Subcutaneous abdominal adipose tissue (tissue), 5 donors: Measurements from ENCODE around the gene ASF1A.

Experiments used
- H3K27ac ChIP-seq: one replicate; pipeline ENCODE4 v1.7.0; 2013; ENCODE audit warnings: low read depth, mild to moderate bottlenecking, inconsistent platforms, low read length, moderate library complexity
- H3K27me3 ChIP-seq, 5 donors: one replicate each; pipeline ENCODE4 v1.7.0; 2013; ENCODE audit warnings: low read length in 5 of 5, inconsistent platforms in 1 of 5; ENCODE audit not compliant: control insufficient read depth in 5 of 5, insufficient read depth in 4 of 5
- H3K36me3 ChIP-seq, 5 donors: one replicate each; pipeline ENCODE4 v1.7.0; 2013; ENCODE audit warnings: low read length in 5 of 5; ENCODE audit not compliant: control insufficient read depth in 5 of 5, insufficient read depth in 5 of 5
- H3K4me1 ChIP-seq, 5 donors: one replicate each; pipeline ENCODE4 v1.7.0; 2013; ENCODE audit warnings: low read length in 5 of 5, mild to moderate bottlenecking in 3 of 5, moderate library complexity in 1 of 5; ENCODE audit not compliant: control insufficient read depth in 5 of 5, insufficient read depth in 5 of 5
- H3K4me3 ChIP-seq, 5 donors: one replicate each; pipeline ENCODE4 v1.7.0; 2013; ENCODE audit warnings: low read length in 5 of 5, low read depth in 1 of 5
- H3K9ac ChIP-seq, 5 donors: one replicate each; pipeline ENCODE4 v1.7.0; 2013; ENCODE audit warnings: low read length in 5 of 5, mild to moderate bottlenecking in 4 of 5, moderate library complexity in 3 of 5
- H3K9me3 ChIP-seq, 5 donors: one replicate each; pipeline ENCODE4 v1.7.0; 2013; ENCODE audit warnings: low read length in 5 of 5; ENCODE audit not compliant: control insufficient read depth in 5 of 5
- donor health status: healthy.
- donor health status: healthy.
- donor health status: healthy.
- donor health status: healthy.
- donor health status: healthy.

ASF1A gene

DNA sequence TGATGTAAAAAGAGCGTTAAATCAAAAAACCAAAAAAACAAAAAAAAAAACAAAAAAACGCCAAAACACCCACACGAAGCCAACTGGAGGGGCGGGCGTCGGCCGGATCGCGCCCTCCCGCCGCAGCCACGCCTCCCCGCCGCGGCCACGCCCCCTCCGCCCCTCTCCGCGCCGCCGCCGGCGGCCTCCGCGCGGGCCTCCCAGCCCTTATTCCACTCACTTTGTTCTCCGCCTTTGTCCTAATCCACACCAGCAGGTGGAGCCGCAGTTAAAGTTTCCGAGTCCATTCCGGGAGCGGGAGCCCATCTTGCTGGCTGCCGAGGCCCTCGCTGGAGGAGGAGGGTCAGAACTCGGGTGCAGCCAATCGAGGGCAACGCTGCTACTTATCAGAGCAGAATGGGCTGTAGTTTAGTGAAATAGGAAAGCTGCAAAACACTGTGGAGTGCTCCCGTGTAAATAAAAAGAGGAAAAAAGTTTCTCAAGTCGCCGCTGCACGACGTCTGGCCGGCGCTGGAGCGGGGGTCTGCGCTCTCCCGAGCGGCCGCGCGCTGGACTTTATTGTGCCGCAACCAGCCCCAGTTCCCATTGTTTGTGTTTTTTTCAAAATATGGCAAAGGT is at the start of gene ASF1A:
TSS of gene ASF1A (plus strand) at position 346 of the 618 bp plus-strand sequence. CDS start at position 608, 262 bp downstream.
- H3K36me3 ChIP-seq, result peaks cover 0 to 2% (median 1%) of the 10 kb centered on the region in 5 donors
- peak within 1 kb of the TSS; percentile 92 to 99 (median 95) for H3K4me3 ChIP-seq
- H3K27me3 ChIP-seq, result no peaks in the 10 kb centered on the region
- H3K9ac ChIP-seq, result peak within 1 kb of the TSS; percentile 38 to 89 (median 80)
- peak within 1 kb of the TSS; percentile 80 for H3K27ac ChIP-seq
- H3K9me3 ChIP-seq, result no peaks in the 10 kb centered on the region
- peaks cover 0 to 22% (median 19%) of the 10 kb centered on the region in 5 donors for H3K4me1 ChIP-seq

DNA sequence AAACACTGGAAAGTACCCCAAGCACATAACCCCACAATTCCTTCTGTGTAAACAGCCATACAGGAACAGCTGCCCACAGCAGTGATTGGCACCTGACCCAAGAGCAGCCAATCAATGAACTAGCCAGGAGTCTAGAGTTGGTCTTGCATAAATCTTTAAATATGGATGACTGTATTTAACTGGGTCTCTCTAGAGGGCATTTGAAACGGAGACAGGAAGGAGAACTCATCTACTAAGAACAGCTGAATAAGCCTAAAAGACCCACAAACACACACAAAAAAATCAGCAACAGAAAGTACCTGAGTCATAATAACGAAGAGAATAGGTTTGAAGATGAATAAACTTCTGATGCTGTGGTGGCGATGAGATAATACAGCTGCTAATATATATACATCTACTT is 49.0 kb upstream of the ASF1A start:
- no peak overlapping the region for H3K4me3 ChIP-seq
- H3K36me3 ChIP-seq, result no peaks in the 10 kb centered on the region
- H3K27me3 ChIP-seq, result no peaks in the 10 kb centered on the region
- no peak overlapping the region for H3K9ac ChIP-seq
- H3K4me1 ChIP-seq, result peaks cover 0 to 3% (median 0%) of the 10 kb centered on the region in 5 donors
- H3K9me3 ChIP-seq, result no peaks in the 10 kb centered on the region
- H3K27ac ChIP-seq, result no peak overlapping the region

DNA sequence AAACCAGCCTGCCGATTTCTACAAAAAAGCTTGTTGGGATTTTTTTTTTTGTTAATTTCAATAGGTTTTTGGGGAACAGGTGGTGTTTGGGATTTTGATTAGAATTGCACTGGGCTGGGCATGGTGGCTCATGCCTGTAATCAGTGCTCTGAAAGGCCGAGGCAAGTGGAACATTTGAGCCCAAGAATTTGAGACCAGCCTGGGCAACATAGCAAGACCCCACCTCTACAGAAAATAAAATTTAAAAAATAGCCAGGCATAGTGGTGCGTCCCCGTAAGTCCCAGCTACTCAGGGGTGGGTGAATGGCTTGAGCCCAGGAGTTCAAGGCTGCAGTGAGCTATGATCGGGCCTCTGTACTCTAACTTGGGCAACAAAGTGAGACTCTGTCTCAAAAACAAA is 40.5 kb upstream of the ASF1A start:
- H3K9ac ChIP-seq, result no peak overlapping the region
- no peaks in the 10 kb centered on the region for H3K9me3 ChIP-seq
- H3K4me1 ChIP-seq, result no peaks in the 10 kb centered on the region
- peaks cover 0 to 10% (median 2%) of the 10 kb centered on the region in 5 donors for H3K36me3 ChIP-seq
- no peak overlapping the region for H3K27ac ChIP-seq
- H3K27me3 ChIP-seq, result no peaks in the 10 kb centered on the region
- H3K4me3 ChIP-seq, result no peak overlapping the region

DNA sequence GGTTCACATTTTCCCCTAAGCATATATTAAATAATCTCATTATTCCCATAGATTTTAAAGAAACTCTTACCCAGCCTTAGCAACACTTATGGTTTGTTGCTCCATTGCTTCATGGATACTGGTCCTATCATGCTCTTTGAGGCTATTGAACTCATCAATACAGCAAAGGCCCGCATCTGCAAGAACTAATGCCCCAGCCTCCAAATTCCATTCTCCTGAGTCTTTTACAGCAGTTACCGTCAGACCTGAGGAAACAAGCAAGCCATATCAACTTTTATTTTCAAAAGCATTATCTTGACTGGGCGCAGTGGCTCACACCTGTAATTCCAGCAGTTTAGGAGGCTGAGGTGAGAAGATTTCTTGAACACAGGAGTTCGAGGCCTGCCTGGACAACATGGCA is 37.7 kb upstream of the ASF1A start:
- H3K9me3 ChIP-seq, result no peaks in the 10 kb centered on the region
- no peaks in the 10 kb centered on the region for H3K27me3 ChIP-seq
- H3K36me3 ChIP-seq, result peaks cover 0 to 12% (median 5%) of the 10 kb centered on the region in 5 donors
- no peak overlapping the region for H3K9ac ChIP-seq
- H3K27ac ChIP-seq, result no peak overlapping the region
- H3K4me3 ChIP-seq, result no peak overlapping the region
- H3K4me1 ChIP-seq, result no peaks in the 10 kb centered on the region

- Histone ChIP-seq H3K9ac (no peak overlapping the region), H3K9me3 (no peaks in the 10 kb centered on the region), H3K4me1 (peaks cover 0 to 6% (median under 1%) of the 10 kb centered on the region in 5 donors), H3K27ac (no peak overlapping the region), H3K4me3 (no peak overlapping the region), H3K27me3 (no peaks in the 10 kb centered on the region), H3K36me3 (peaks cover 0 to 12% (median 4%) of the 10 kb centered on the region in 5 donors)
Observed at GRCh38 chr6:118859517-118860064, 34.4 kb upstream of the ASF1A start.

DNA sequence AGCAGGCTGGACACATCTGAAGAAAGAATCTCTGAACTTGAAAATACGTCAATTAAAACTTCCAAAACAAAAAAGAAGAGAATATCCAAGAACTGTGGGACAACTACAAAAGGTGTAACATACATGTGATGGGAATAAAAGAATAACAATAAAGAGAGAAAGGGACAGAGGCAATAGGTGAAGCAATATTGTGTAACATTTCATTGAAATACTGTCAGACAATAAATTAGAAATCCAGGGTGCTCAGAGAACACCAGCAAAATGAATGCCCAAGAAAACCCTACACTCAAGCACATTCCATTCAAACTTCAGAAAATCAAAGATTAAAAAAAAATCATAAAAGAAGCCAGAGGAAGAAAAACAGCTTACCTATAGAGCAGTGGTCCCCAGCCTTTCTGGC is 33.6 kb upstream of the ASF1A start:
- Histone ChIP-seq H3K4me3 (no peak overlapping the region), H3K36me3 (peaks cover 0 to 12% (median 4%) of the 10 kb centered on the region in 5 donors), H3K9me3 (no peaks in the 10 kb centered on the region), H3K4me1 (peaks cover 0 to 13% (median 7%) of the 10 kb centered on the region in 5 donors), H3K27me3 (no peaks in the 10 kb centered on the region), H3K27ac (no peak overlapping the region), H3K9ac (no peak overlapping the region)

DNA sequence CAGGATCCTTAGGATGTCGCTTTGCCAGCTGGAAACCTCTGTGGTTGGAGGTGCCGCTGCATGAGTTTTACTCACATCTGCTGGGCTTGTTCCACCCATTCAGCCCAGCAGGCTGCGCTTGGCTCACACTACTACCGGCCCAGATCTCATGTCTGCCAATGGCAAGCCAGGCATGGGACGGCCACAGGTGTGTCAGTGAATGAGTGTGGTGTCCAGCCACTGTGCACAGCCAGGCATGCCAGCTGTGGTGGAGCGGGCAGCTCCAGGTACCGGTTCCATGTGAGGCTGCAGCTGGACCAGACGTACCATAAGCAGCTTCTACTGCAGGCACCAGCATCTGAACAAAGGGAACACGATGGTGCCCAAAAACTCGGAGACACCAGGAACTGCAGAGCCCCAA is 33.1 kb upstream of the ASF1A start:
- no peak overlapping the region for H3K27ac ChIP-seq
- H3K4me1 ChIP-seq, result peaks cover 0 to 13% (median 7%) of the 10 kb centered on the region in 5 donors
- no peak overlapping the region for H3K9ac ChIP-seq
- no peak overlapping the region for H3K4me3 ChIP-seq
- H3K36me3 ChIP-seq, result peaks cover 0 to 12% (median 4%) of the 10 kb centered on the region in 5 donors
- no peaks in the 10 kb centered on the region for H3K9me3 ChIP-seq
- H3K27me3 ChIP-seq, result no peaks in the 10 kb centered on the region

DNA sequence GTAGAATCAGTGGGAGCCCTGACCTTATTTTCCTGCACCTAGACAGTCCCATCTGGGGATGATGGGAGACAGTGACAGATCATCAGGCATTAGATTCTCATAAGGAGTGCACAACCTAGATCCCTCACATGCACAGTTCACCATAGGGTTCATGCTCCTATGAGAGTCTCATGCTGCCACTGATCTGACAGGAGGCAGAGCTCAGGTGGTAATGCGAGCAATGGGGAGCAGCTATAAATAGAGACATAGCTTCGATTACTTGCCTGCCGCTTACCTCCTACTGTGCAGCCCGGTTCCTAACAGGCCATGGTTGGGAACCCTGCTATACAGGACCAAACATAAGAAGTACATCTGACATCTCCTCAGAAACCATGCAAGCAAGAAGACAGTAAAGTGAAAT is 31.5 kb upstream of the ASF1A start:
- H3K27ac ChIP-seq, result no peak overlapping the region
- H3K4me1 ChIP-seq, result peaks cover 0 to 13% (median 7%) of the 10 kb centered on the region in 5 donors
- no peaks in the 10 kb centered on the region for H3K9me3 ChIP-seq
- peaks cover 0 to 12% (median 5%) of the 10 kb centered on the region in 5 donors for H3K36me3 ChIP-seq
- no peak overlapping the region for H3K4me3 ChIP-seq
- no peaks in the 10 kb centered on the region for H3K27me3 ChIP-seq
- no peak overlapping the region for H3K9ac ChIP-seq

GRCh38 chr6:118864341-118865099 is 29.4 kb upstream of the ASF1A start:
- H3K4me1 ChIP-seq, result peaks cover 0 to 13% (median 7%) of the 10 kb centered on the region in 5 donors
- H3K9ac ChIP-seq, result no peak overlapping the region
- no peaks in the 10 kb centered on the region for H3K27me3 ChIP-seq
- no peaks in the 10 kb centered on the region for H3K9me3 ChIP-seq
- H3K27ac ChIP-seq, result no peak overlapping the region
- peaks cover 0 to 12% (median 5%) of the 10 kb centered on the region in 5 donors for H3K36me3 ChIP-seq
- H3K4me3 ChIP-seq, result no peak overlapping the region

GRCh38 chr6:118865100-118865391 is 28.9 kb upstream of the ASF1A start:
- H3K27me3 ChIP-seq, result no peaks in the 10 kb centered on the region
- no peaks in the 10 kb centered on the region for H3K9me3 ChIP-seq
- no peak overlapping the region for H3K27ac ChIP-seq
- no peak overlapping the region for H3K9ac ChIP-seq
- peaks cover 0 to 13% (median 7%) of the 10 kb centered on the region in 5 donors for H3K4me1 ChIP-seq
- H3K4me3 ChIP-seq, result no peak overlapping the region
- peaks cover 0 to 12% (median 5%) of the 10 kb centered on the region in 5 donors for H3K36me3 ChIP-seq
